Body of pancreas (tissue), 4 donors: Measurements from ENCODE around the gene RAB7A. TPM values are rescaled to one million over a fixed set of nuclear protein-coding genes. Genes with fewer than 3 reads are reported as not detected.

Source experiments
- ATAC-seq: fragments of 150-250 bp; one replicate; pipeline ENCODE4 v1.9.1; 2016
- DNase-seq, 4 donors: peaks; one replicate each; pipeline ENCODE4 v3.0.0-alpha.2; 2019
- H3K27ac ChIP-seq, 4 donors: fragments of 200-600 bp; sonication (generic); 1 replicate in 3 of 4; 2 replicates in 1 of 4; pipeline versions ENCODE4 v1.5.1 to v1.6.1; 2016 to 2019; ENCODE audit warnings: mild to moderate bottlenecking in 1 of 4, mixed read lengths in 1 of 4, moderate library complexity in 1 of 4
- H3K27me3 ChIP-seq, 2 donors: fragments of 200-600 bp; sonication (generic); one replicate each; pipeline ENCODE4 v1.6.0; 2016; ENCODE audit warnings: mild to moderate bottlenecking in 1 of 2
- H3K36me3 ChIP-seq, 2 donors: fragments of 200-600 bp; sonication (generic); replicated peaks in 1 of 2; 2 replicates each; pipeline ENCODE4 v1.5.1; 2016; ENCODE audit warnings: low read depth in 2 of 2; ENCODE audit not compliant: insufficient read depth in 1 of 2
- H3K4me1 ChIP-seq: fragments of 200-600 bp; sonication (generic); one replicate; pipeline ENCODE4 v1.6.0; 2016
- H3K4me3 ChIP-seq, 2 donors: fragments of 200-600 bp; sonication (generic); 1 replicate in 1 of 2; 2 replicates in 1 of 2; pipeline ENCODE4 v1.5.1; 2016 to 2019
- H3K9me3 ChIP-seq, 3 donors: fragments of 200-600 bp; sonication (generic); 1 replicate in 2 of 3; 2 replicates in 1 of 3; pipeline ENCODE4 v1.5.1; 2016
- POLR2A ChIP-seq, 3 donors: fragments of 450-650 bp; IDR thresholded peaks; one replicate each; pipeline ENCODE4 v1.6.1; 2016; ENCODE audit warnings: antibody characterized with exemption in 3 of 3, mild to moderate bottlenecking in 2 of 3
- WGBS, 2 donors: methylation state at CpG; one replicate each; pipeline ENCODE4 v1.1.5; 2017; 5-methylcytosine and 5-hydroxymethylcytosine counted together
- intact Hi-C: fragments of 100-400 bp; cut with DNase I; formaldehyde crosslinking; loops from one replicate; pipeline ENCODE4 v1.15.1; 2023
- total RNA-seq, 2 donors: library from RNA; depleted of rRNA; stranded (reverse); fragments of >200 nt; gene quantifications; one replicate each; pipeline ENCODE4 v1.1.0, GENCODE V29; 2016
- TF ChIP-seq, protein P1 (sequence below), 7 experiments: fragments of 450-650 bp in 4 of 7; fragments of 200-600 bp in 3 of 7; sonication (generic) in 3 of 7; IDR thresholded peaks; one replicate each; pipeline ENCODE4 v1.5.1; 2016 to 2019; ENCODE audit warnings: antibody characterized with exemption in 7 of 7

Gene RAB7A
- total RNA-seq, 2 donors from 2014 or later, result 45.7 to 64.9 TPM

DNA sequence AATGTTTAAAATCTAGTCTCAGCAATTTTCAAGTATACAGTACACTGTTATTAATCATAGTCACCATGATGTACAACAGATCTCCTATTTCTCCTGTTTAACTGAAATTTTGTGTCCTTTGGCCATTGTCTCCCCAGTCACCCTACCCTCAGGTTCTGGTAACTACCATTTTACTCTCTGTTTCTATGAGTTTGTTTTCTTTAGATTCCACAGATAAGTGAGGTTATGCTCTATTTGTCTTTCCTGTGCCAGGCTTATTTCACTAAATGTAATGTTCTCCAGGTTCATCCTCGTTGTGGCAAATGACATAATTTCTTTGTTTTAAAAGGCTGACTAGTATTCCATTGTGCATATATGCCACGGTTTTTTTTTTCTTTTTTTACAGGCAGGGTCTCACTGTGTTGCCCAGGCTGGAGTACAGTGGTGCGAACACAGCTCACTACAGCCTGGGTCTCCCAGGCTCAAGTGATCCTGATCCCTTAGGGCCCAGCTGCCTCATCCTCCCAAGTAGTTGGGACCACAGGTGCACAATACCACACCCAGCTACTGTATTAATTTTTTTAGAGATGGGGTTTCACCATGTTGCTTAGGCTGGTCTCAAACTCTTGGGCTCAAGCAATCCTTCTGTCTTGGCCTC is 50.0 kb downstream of the RAB7A start:
- no peak overlapping the region for H3K4me3 ChIP-seq
- no peaks in the 10 kb centered on the region for H3K27me3 ChIP-seq
- intact Hi-C loops, result no loop called here
- no peaks in the 10 kb centered on the region for H3K36me3 ChIP-seq
- no peak overlapping the region for H3K27ac ChIP-seq
- peaks cover 34% of the 10 kb centered on the region for H3K4me1 ChIP-seq
- DNase-seq (no peak), ATAC-seq (no peak)
- no peaks in the 10 kb centered on the region for H3K9me3 ChIP-seq
- TF ChIP-seq, protein P1, sequence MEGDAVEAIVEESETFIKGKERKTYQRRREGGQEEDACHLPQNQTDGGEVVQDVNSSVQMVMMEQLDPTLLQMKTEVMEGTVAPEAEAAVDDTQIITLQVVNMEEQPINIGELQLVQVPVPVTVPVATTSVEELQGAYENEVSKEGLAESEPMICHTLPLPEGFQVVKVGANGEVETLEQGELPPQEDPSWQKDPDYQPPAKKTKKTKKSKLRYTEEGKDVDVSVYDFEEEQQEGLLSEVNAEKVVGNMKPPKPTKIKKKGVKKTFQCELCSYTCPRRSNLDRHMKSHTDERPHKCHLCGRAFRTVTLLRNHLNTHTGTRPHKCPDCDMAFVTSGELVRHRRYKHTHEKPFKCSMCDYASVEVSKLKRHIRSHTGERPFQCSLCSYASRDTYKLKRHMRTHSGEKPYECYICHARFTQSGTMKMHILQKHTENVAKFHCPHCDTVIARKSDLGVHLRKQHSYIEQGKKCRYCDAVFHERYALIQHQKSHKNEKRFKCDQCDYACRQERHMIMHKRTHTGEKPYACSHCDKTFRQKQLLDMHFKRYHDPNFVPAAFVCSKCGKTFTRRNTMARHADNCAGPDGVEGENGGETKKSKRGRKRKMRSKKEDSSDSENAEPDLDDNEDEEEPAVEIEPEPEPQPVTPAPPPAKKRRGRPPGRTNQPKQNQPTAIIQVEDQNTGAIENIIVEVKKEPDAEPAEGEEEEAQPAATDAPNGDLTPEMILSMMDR (IDR thresholded peaks at IDR 0.05), result no peak
- TF ChIP-seq POLR2A (IDR thresholded peaks at IDR 0.05), result no peak
- WGBS, 2 donors, result 74 to 77% methylated on average over 3 of the region's 3 CpGs

DNA sequence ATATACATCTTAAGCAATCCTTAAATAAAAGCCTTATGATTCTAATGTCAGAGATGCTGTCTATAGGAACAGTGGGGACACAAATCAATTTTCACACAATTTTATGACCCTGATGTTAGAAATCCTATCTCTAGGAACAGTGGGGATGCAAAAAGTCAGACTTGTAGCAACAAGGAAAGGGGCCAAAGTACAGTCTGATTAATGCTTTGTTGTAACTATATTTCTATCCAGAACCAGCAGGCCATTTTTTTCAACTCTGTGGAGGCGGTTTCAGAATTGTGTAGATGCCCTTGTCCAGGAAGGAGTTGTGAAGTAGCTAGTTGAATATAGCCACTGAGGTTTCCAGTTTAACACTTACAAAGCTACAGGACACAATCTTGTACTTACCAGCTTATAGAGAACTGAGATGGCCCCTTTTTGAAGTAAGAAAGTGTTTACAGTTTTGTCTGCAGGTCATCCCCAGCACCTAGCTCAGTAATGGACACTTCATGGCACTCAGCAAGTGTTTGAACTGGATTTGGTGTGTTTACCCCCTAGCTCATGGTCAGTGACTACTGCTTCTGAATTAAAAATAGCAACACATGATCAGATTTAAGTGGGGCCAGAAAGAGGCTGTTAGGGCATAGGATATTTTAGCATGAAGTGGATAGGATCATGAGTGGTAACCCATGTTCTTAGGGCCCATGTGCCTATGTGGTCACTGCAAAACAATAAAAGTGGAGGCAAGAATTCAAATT is 54.3 kb downstream of the RAB7A start:
- DNase-seq (no peak), ATAC-seq (no peak)
- H3K36me3 ChIP-seq, result no peaks in the 10 kb centered on the region
- no peaks in the 10 kb centered on the region for H3K9me3 ChIP-seq
- intact Hi-C loops, result no loop called here
- peaks cover 38% of the 10 kb centered on the region for H3K4me1 ChIP-seq
- H3K4me3 ChIP-seq, result no peak overlapping the region
- TF ChIP-seq POLR2A (IDR thresholded peaks at IDR 0.05), result no peak
- TF ChIP-seq, protein P1 (IDR thresholded peaks at IDR 0.05), result no peak
- WGBS, 2 donors, result 75 to 80% methylated on average over 1 of the region's 1 CpG
- H3K27ac ChIP-seq, result no peak overlapping the region
- H3K27me3 ChIP-seq, result no peaks in the 10 kb centered on the region

DNA sequence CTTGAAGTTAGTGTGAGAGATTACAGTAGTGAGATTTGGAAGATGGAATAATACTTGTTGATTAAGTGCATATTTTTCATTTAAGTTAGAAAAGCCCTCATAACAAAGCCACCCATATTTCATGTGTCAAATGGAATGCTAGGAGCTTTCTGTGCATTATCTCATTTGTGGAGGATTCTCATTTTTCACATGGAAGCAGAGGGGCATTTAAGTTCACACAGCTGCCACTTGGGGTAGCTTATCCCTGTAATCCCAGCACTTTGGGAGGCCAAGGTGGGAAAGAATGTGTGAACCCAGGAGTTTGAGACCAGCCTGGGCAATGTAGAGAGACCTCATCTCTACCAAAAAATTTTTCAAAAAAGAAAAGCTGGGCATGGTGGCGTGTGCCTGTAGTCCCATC is 55.2 kb downstream of the RAB7A start:
- Histone ChIP-seq H3K9me3 (no peaks in the 10 kb centered on the region), H3K27me3 (no peaks in the 10 kb centered on the region), H3K4me3 (no peak overlapping the region), H3K27ac (no peak overlapping the region), H3K4me1 (peaks cover 33% of the 10 kb centered on the region), H3K36me3 (no peaks in the 10 kb centered on the region)
- 88 to 100% methylated on average over 1 of the region's 1 CpG for WGBS, 2 donors
- no peak for TF ChIP-seq POLR2A (IDR thresholded peaks at IDR 0.05)
- TF ChIP-seq, protein P1 (IDR thresholded peaks at IDR 0.05), result no peak
- no peak for ATAC-seq
- DNase-seq, result no peak
- intact Hi-C loops, result no loop called here

DNA sequence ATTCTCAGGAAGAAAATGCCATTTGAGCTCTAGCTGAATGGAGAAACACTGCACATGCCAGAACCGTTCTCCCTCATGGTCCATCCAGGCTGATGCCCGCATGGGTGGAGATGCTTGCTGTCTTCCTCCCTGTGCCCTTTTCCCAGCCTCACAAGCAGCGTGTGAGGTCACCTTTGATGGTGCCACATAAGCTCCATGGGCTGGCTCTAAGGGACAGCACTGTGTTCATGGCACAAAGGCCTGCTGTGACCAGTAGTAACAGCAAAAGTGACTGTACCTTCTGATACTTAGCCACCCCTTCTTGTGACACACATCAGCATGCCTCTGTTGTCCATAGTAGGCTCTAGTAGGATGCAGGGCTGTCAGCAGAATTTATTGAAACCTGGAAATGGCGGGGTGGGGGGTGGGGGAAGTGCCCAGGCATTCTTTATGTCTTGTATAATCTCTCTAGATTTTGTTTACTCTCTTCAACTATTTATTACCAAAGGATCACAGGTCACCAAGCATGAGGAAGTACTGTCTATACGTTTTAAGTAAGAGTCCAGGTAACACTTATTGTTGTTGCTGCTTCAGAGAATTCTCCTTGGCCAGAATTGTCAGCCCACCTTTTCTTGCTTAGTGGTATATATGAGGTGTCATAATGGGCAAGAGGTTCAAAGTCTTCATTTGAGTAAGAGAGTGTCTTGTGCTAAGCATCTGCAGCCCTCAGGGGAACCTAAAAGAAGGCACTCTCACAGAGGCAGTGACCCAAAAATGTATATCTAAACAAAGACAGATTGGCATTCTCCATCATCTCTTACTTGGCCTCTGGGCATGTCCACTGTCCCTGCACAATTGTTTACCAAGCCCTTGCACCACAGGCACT is 56.5 kb downstream of the RAB7A start:
- intact Hi-C loops, result no loop called here
- Histone ChIP-seq H3K4me3 (no peak overlapping the region), H3K9me3 (no peaks in the 10 kb centered on the region), H3K4me1 (peaks cover 36% of the 10 kb centered on the region), H3K27ac (no peak overlapping the region), H3K27me3 (no peaks in the 10 kb centered on the region), H3K36me3 (no peaks in the 10 kb centered on the region)
- TF ChIP-seq POLR2A (IDR thresholded peaks at IDR 0.05), result no peak
- TF ChIP-seq, protein P1 (IDR thresholded peaks at IDR 0.05), result no peak
- DNase-seq (no peak), ATAC-seq (no peak)
- WGBS, 2 donors, result 77 to 84% methylated on average over 5 of the region's 5 CpGs
